H9 (cell line): Measurements from ENCODE around the gene SRSF4. TPM values are rescaled to one million over a fixed set of nuclear protein-coding genes. Genes with fewer than 3 reads are reported as not detected.

Source experiments
- DNase-seq: peaks from one replicate; pipeline ENCODE4 v3.0.0-alpha.2; 2017
- H2AFZ ChIP-seq: one replicate; pipeline ENCODE4 v1.6.1; 2013; ENCODE audit warnings: mild to moderate bottlenecking, low read length, control low read depth, moderate library complexity
- H2AK5ac ChIP-seq: 2 replicates; pipeline ENCODE4 v1.6.1; 2013; ENCODE audit warnings: low read length, control low read depth, mixed read lengths; ENCODE audit not compliant: insufficient read length
- H2BK120ac ChIP-seq: one replicate; pipeline ENCODE4 v1.6.1; 2013; ENCODE audit warnings: low read depth, mild to moderate bottlenecking, low read length, control low read depth, inconsistent platforms; ENCODE audit not compliant: poor library complexity, severe bottlenecking
- H2BK12ac ChIP-seq: 2 replicates; pipeline ENCODE4 v1.6.1; 2013; ENCODE audit warnings: low read length, control low read depth, mixed read lengths, low read depth; ENCODE audit not compliant: insufficient read length
- H2BK15ac ChIP-seq: 2 replicates; pipeline ENCODE4 v1.6.1; 2013; ENCODE audit warnings: low read depth, low read length, control low read depth
- H2BK20ac ChIP-seq: one replicate; pipeline ENCODE4 v1.6.1; 2013; ENCODE audit warnings: low read depth, mild to moderate bottlenecking, low read length, control low read depth, inconsistent platforms; ENCODE audit not compliant: poor library complexity, severe bottlenecking
- H2BK5ac ChIP-seq: 2 replicates; pipeline ENCODE4 v1.6.1; 2013; ENCODE audit warnings: low read length, control low read depth, mixed read lengths; ENCODE audit not compliant: insufficient read length
- H3K14ac ChIP-seq: 2 replicates; pipeline ENCODE4 v1.6.1; 2013; ENCODE audit warnings: low read length, control low read depth; ENCODE audit not compliant: insufficient read depth
- H3K18ac ChIP-seq: 2 replicates; pipeline ENCODE4 v1.6.1; 2013; ENCODE audit warnings: low read depth, mild to moderate bottlenecking, mixed read lengths, low read length, control low read depth; ENCODE audit not compliant: insufficient read length
- H3K23ac ChIP-seq: 2 replicates; pipeline ENCODE4 v1.6.1; 2013; ENCODE audit warnings: low read length, control low read depth, mixed read lengths, low read depth; ENCODE audit not compliant: insufficient read length
- H3K23me2 ChIP-seq: 2 replicates; pipeline ENCODE4 v1.6.1; 2013; ENCODE audit warnings: low read depth, mild to moderate bottlenecking, mixed read lengths, low read length, control low read depth; ENCODE audit not compliant: insufficient read length, poor library complexity, severe bottlenecking
- H3K27ac ChIP-seq: 2 replicates; pipeline ENCODE4 v1.5.1; 2013; ENCODE audit warnings: low read length, control low read depth, mixed read lengths, low read depth; ENCODE audit not compliant: insufficient read length
- H3K27me3 ChIP-seq: 2 replicates; pipeline ENCODE4 v1.6.1; 2013; ENCODE audit warnings: low read length, control low read depth, inconsistent platforms; ENCODE audit not compliant: insufficient read depth
- H3K4ac ChIP-seq: 2 replicates; pipeline ENCODE4 v1.6.1; 2013; ENCODE audit warnings: low read depth, mild to moderate bottlenecking, control low read depth, inconsistent platforms, low read length, moderate library complexity
- H3K4me1 ChIP-seq: 2 replicates; pipeline ENCODE4 v1.6.1; 2013; ENCODE audit warnings: low read length, control low read depth, inconsistent platforms; ENCODE audit not compliant: insufficient read depth
- H3K4me2 ChIP-seq: 2 replicates; pipeline ENCODE4 v1.6.1; 2013; ENCODE audit warnings: low read length, control low read depth, mixed read lengths; ENCODE audit not compliant: insufficient read length, insufficient read depth
- H3K56ac ChIP-seq: 2 replicates; pipeline ENCODE4 v1.6.1; 2013; ENCODE audit warnings: low read depth, mild to moderate bottlenecking, mixed read lengths, low read length, control low read depth; ENCODE audit not compliant: insufficient read length
- H3K79me1 ChIP-seq: 2 replicates; pipeline ENCODE4 v1.6.1; 2013; ENCODE audit warnings: low read depth, mild to moderate bottlenecking, moderate library complexity, low read length, control low read depth, inconsistent platforms; ENCODE audit not compliant: insufficient read depth, poor library complexity, severe bottlenecking
- H3K79me2 ChIP-seq: 2 replicates; pipeline ENCODE4 v1.6.1; 2013; ENCODE audit warnings: low read length, control low read depth, inconsistent platforms; ENCODE audit not compliant: insufficient read depth
- H3K9ac ChIP-seq: 2 replicates; pipeline ENCODE4 v1.6.1; 2013; ENCODE audit warnings: low read length, control low read depth, mixed read lengths; ENCODE audit not compliant: insufficient read length; ENCODE audit errors: extremely low read depth
- H3K9me3 ChIP-seq: one replicate; pipeline ENCODE4 v1.6.1; 2013; ENCODE audit warnings: low read depth, low read length, inconsistent platforms; ENCODE audit not compliant: control insufficient read depth
- H3T11ph ChIP-seq: one replicate; pipeline ENCODE4 v1.6.1; 2013; ENCODE audit warnings: mild to moderate bottlenecking, low read length, control low read depth, inconsistent platforms
- H4K20me1 ChIP-seq: one replicate; pipeline ENCODE4 v1.6.1; 2013; ENCODE audit not compliant: control insufficient read depth, insufficient read length, insufficient read depth
- H4K5ac ChIP-seq: 2 replicates; pipeline ENCODE4 v1.6.1; 2013; ENCODE audit warnings: low read depth, mild to moderate bottlenecking, mixed read lengths, low read length, control low read depth; ENCODE audit not compliant: insufficient read length
- H4K8ac ChIP-seq: replicated peaks from 2 replicates; pipeline ENCODE4 v1.6.1; 2013; ENCODE audit warnings: low read length, control low read depth, mixed read lengths, low read depth; ENCODE audit not compliant: insufficient read length
- H4K91ac ChIP-seq: 2 replicates; pipeline ENCODE4 v1.6.1; 2013; ENCODE audit warnings: low read depth, mild to moderate bottlenecking, moderate library complexity, mixed read lengths, low read length, control low read depth; ENCODE audit not compliant: insufficient read length
- H3K27ac Mint-ChIP-seq, 3 experiments: 2 replicates in 2 of 3; 3 replicates in 1 of 3; pipeline ENCODE4 v1.8.0; 2020 to 2021; ENCODE audit warnings: mixed read lengths in 3 of 3, mild to moderate bottlenecking in 1 of 3, moderate library complexity in 1 of 3
- H3K27me3 Mint-ChIP-seq: 2 replicates; pipeline ENCODE4 v1.8.0; 2021; ENCODE audit warnings: low read depth, mild to moderate bottlenecking, moderate library complexity, mixed read lengths
- H3K36me3 Mint-ChIP-seq, 3 experiments: 2 replicates in 2 of 3; 3 replicates in 1 of 3; pipeline ENCODE4 v1.8.0; 2020 to 2021; ENCODE audit warnings: low read depth in 3 of 3, mixed read lengths in 3 of 3; ENCODE audit not compliant: insufficient read depth in 1 of 3
- H3K4me1 Mint-ChIP-seq, 2 experiments: 2 replicates each; pipeline ENCODE4 v1.8.0; 2020; ENCODE audit warnings: mixed read lengths in 2 of 2
- H3K4me3 Mint-ChIP-seq, 2 experiments: 2 replicates in 1 of 2; 3 replicates in 1 of 2; pipeline ENCODE4 v1.8.0; 2020 to 2021; ENCODE audit warnings: mild to moderate bottlenecking in 2 of 2, mixed read lengths in 2 of 2, moderate library complexity in 1 of 2
- H3K9me3 Mint-ChIP-seq, 2 experiments: 2 replicates in 1 of 2; 3 replicates in 1 of 2; pipeline ENCODE4 v1.8.0; 2020; ENCODE audit warnings: mild to moderate bottlenecking in 2 of 2, mixed read lengths in 2 of 2, moderate library complexity in 1 of 2
- WGBS: extraction: QIAGEN DNeasy Blood & Tissue Kit; methylation state at CpG from one replicate; pipeline ENCODE4 v1.1.7; 2013; ENCODE audit warnings: missing lambda C conversion rate, low lambda C conversion rate, mixed read lengths; ENCODE audit not compliant: insufficient read length; ENCODE audit errors: extremely low coverage; 5-methylcytosine and 5-hydroxymethylcytosine counted together
- total RNA-seq: library from RNA; stranded (reverse); gene quantifications from 2 replicates; pipeline ENCODE4 v1.2.1, GENCODE V29; 2021
- TF ChIP-seq, protein P1 (sequence below): fragments of 200-600 bp; sonication (generic); conservative IDR thresholded peaks from 3 replicates; pipeline ENCODE4 v1.8.0; 2021; ENCODE audit warnings: antibody characterized with exemption, mild to moderate bottlenecking

Gene SRSF4
- total RNA-seq, 1 experiment from 2014 or later, result 90.6 TPM

DNA sequence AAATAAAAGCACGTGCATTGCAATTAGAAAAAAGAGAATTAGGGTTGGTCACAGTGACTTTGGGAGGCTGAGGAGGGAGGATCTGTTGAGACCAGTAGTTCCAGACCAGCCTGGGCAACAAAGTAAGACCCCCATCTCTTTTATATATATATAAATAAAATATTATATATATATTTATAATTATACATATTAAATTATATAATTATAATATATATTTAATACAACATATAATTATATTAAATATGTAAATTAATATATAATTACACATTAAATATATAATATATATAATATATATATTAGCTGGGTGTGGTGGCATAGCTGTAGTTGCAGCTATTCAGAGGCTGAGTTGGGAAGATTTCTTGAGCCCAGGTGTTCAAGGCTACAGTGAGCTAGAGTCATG is 81.2 kb downstream of the SRSF4 start:
- H2AK5ac ChIP-seq, result no peak overlapping the region
- no peak for DNase-seq
- H3K23me2 ChIP-seq, result no peaks in the 10 kb centered on the region
- H2BK5ac ChIP-seq, result no peak overlapping the region
- H3K79me1 ChIP-seq, result no peaks in the 10 kb centered on the region
- no peak overlapping the region for H4K91ac ChIP-seq
- H3T11ph ChIP-seq, result no peak overlapping the region
- H3K23ac ChIP-seq, result no peak overlapping the region
- H3K9ac ChIP-seq, result no peak overlapping the region
- no peak overlapping the region for H2AFZ ChIP-seq
- no peaks in the 10 kb centered on the region for H4K20me1 ChIP-seq
- peaks cover 9 to 29% (median 26%) of the 10 kb centered on the region in 3 experiments; a peak in 6 of 7 replicates for H3K36me3 Mint-ChIP-seq
- no peaks in the 10 kb centered on the region for H3K9me3 Mint-ChIP-seq
- no peak overlapping the region for H3K56ac ChIP-seq
- no peaks in the 10 kb centered on the region for H3K27me3 ChIP-seq
- H3K27ac ChIP-seq, result no peak overlapping the region
- no peaks in the 10 kb centered on the region for H3K79me2 ChIP-seq
- H4K8ac ChIP-seq, result no peak overlapping the region
- no peak overlapping the region for H2BK120ac ChIP-seq
- no peak overlapping the region for H3K4me3 Mint-ChIP-seq
- H2BK15ac ChIP-seq, result no peak overlapping the region
- no peaks in the 10 kb centered on the region for H3K4me1 ChIP-seq
- H2BK20ac ChIP-seq, result no peak overlapping the region
- H2BK12ac ChIP-seq, result no peak overlapping the region
- no peak overlapping the region for H3K4me2 ChIP-seq
- TF ChIP-seq, protein P1, sequence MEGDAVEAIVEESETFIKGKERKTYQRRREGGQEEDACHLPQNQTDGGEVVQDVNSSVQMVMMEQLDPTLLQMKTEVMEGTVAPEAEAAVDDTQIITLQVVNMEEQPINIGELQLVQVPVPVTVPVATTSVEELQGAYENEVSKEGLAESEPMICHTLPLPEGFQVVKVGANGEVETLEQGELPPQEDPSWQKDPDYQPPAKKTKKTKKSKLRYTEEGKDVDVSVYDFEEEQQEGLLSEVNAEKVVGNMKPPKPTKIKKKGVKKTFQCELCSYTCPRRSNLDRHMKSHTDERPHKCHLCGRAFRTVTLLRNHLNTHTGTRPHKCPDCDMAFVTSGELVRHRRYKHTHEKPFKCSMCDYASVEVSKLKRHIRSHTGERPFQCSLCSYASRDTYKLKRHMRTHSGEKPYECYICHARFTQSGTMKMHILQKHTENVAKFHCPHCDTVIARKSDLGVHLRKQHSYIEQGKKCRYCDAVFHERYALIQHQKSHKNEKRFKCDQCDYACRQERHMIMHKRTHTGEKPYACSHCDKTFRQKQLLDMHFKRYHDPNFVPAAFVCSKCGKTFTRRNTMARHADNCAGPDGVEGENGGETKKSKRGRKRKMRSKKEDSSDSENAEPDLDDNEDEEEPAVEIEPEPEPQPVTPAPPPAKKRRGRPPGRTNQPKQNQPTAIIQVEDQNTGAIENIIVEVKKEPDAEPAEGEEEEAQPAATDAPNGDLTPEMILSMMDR, result no peak
- WGBS, result no CpG with 5 or more reads among the region's 1 CpG
- H3K9me3 ChIP-seq, result no peaks in the 10 kb centered on the region
- H3K18ac ChIP-seq, result no peak overlapping the region
- H3K4ac ChIP-seq, result no peak overlapping the region
- H4K5ac ChIP-seq, result no peak overlapping the region
- H3K27ac Mint-ChIP-seq, result no peak overlapping the region
- H3K4me1 Mint-ChIP-seq, result peaks cover 9 to 11% of the 10 kb centered on the region in 2 experiments
- H3K14ac ChIP-seq, result no peak overlapping the region
- no peaks in the 10 kb centered on the region for H3K27me3 Mint-ChIP-seq
